Psoas muscle (tissue), 8 donors: ENCODE results near the gene PACS2. TPM values are rescaled to one million over a fixed set of nuclear protein-coding genes. Genes with fewer than 3 reads are reported as not detected.

ENCODE experiments used
- ATAC-seq, 4 donors: fragments of 200-7000 bp; cut with Tn5 transposase; one replicate each; pipeline ENCODE4 v1.9.1; 2020; ENCODE audit warnings: moderate library complexity in 3 of 4, mild to moderate bottlenecking in 2 of 4
- DNase-seq, 2 donors: peaks; one replicate each; pipeline ENCODE4 v3.0.0-alpha.2; 2020
- H3K27ac ChIP-seq: fragments of 200-600 bp; one replicate; pipeline ENCODE4 v1.8.0; 2022
- H3K27me3 ChIP-seq, 3 donors: fragments of 200-600 bp in 1 of 3; one replicate each; pipeline versions ENCODE4 v1.6.1 to v1.8.0; 2013 to 2022; ENCODE audit warnings: low read length in 2 of 3, mild to moderate bottlenecking in 2 of 3, moderate library complexity in 1 of 3; ENCODE audit not compliant: insufficient read depth in 3 of 3
- H3K36me3 ChIP-seq, 2 donors: fragments of 200-600 bp in 1 of 2; one replicate each; pipeline versions ENCODE4 v1.6.1 to v1.8.0; 2013 to 2022; ENCODE audit warnings: low read depth in 1 of 2, mild to moderate bottlenecking in 1 of 2, moderate library complexity in 1 of 2; ENCODE audit not compliant: insufficient read depth in 1 of 2
- H3K4me1 ChIP-seq: fragments of 200-600 bp; one replicate; pipeline ENCODE4 v1.8.0; 2022
- H3K4me3 ChIP-seq: fragments of 200-600 bp; one replicate; pipeline ENCODE4 v1.8.0; 2022; ENCODE audit warnings: mild to moderate bottlenecking
- H3K9me3 ChIP-seq: fragments of 200-600 bp; one replicate; pipeline ENCODE4 v1.8.0; 2022
- CTCF ChIP-seq: fragments of 200-600 bp; IDR thresholded peaks from one replicate; pipeline ENCODE4 v1.8.0; 2022; ENCODE audit warnings: antibody characterized with exemption
- WGBS, 3 donors: extraction: QIAGEN DNeasy Blood & Tissue Kit; methylation state at CpG; one replicate each; pipeline versions ENCODE4 v1.1.6 to v1.1.7; 2013; 5-methylcytosine and 5-hydroxymethylcytosine counted together
- intact Hi-C, 2 donors: fragments of 100-400 bp; cut with DNase I; formaldehyde crosslinking; loops; one replicate each; pipeline versions ENCODE4 v1.11.0 to v1.14.2; 2022
- long read RNA-seq, 2 donors: library from polyadenylated mRNA; unstranded; transcript quantifications; one replicate each; pipeline ENCODE4 v2.0.0, GENCODE V29; 2021
- polyA plus RNA-seq, 3 donors: library from polyadenylated mRNA; stranded (reverse); fragments of 200-250 nt; gene quantifications; one replicate each; pipeline ENCODE4 v1.2.3, GENCODE V29; 2013
- total RNA-seq, 4 donors: library from RNA; stranded (reverse); fragmentation: NEBNext Ultra II Directional in 2 of 4; extraction: Animal tissue kit (Norgen Biotek cat#: 25700) in 2 of 4; gene quantifications; one replicate each; pipeline versions ENCODE4 v1.2.1 to v1.2.4, GENCODE V29; 2021 to 2023
- donor health status: healthy with polysubstance abuse.
- donor health status: DM: no; HTN: no; CAD: no; lungs with moderate emphysema.
- donor health status: Bipolar disorder and iron deficiency.
- donor health status: healthy.
- donor health status: DM: yes; HTN: yes; CAD: no.
- donor health status: DM: no; HTN: no; CAD: no.
- donor health status: DM: no; HTN: no; CAD: no.
- donor health status: DM: yes; HTN: yes; CAD: no.

PACS2 gene
- 10 to 100 TPM; 67.8 to 79.1 (median 75.3) TPM for total RNA-seq
- 10 to 100 TPM; 57.1 to 83.1 (median 65.1) TPM for polyA plus RNA-seq
- long read RNA-seq, donor 1, transcript PACS2-201 (24 exons, 3,708 nt) = major isoform, 23 of 67 reads
- long read RNA-seq, donor 1, partial matches to known transcripts = 15 of 67 reads
- long read RNA-seq, donor 1, other reads (novel, unspliced or antisense) = 28 of 67 reads
- long read RNA-seq, donor 2, full-length matches to known transcripts = 53 of 165 reads
- long read RNA-seq, donor 2, partial matches to known transcripts = 59 of 165 reads
- long read RNA-seq, donor 2, other reads (novel, unspliced or antisense) = 53 of 165 reads

- H3K27ac ChIP-seq = peak within 1 kb of the TSS; percentile 86
- ATAC-seq (peak; percentile 85 to 89 (median 88)), DNase-seq (peak; percentile 86 to 88)
- H3K4me3 ChIP-seq = peak within 1 kb of the TSS; percentile 84
- intact Hi-C loops = loop anchor here (5.0 kb wide), 1 partner anchor 38 kb away; no protein-coding TSS in a partner anchor
- 1 to 2% (median 1%) methylated on average over 13 to 149 of the region's 163 CpGs for WGBS, 3 donors
- H3K4me1 ChIP-seq = peaks cover 24% of the 10 kb centered on the region
- H3K36me3 ChIP-seq = no peaks in the 10 kb centered on the region
- no peaks in the 10 kb centered on the region for H3K9me3 ChIP-seq
- no peaks in the 10 kb centered on the region for H3K27me3 ChIP-seq
- no peak for TF ChIP-seq CTCF
These were observed at the start of gene PACS2 for GRCh38 chr14:105314287-105315200. Gene PACS2 (plus strand): TSS chr14:105314748. CDS start chr14:105314919, 171 bp downstream.

GRCh38 chr14:105267820-105268548 is 46.6 kb upstream of the PACS2 start:
- Histone ChIP-seq H3K4me1 (peaks cover 5% of the 10 kb centered on the region), H3K36me3 (peaks cover 0 to 15% of the 10 kb centered on the region in 2 donors), H3K4me3 (no peak overlapping the region), H3K9me3 (no peaks in the 10 kb centered on the region), H3K27me3 (no peaks in the 10 kb centered on the region), H3K27ac (no peak overlapping the region)
- intact Hi-C loops = loop anchor here in 1 of 2 donors (5.0 kb wide), 1 partner anchor 181 kb away; no protein-coding TSS in a partner anchor
- DNase-seq (no peak), ATAC-seq (peak; percentile 83 to 91 (median 90))
- TF ChIP-seq CTCF = peak; percentile 19
- 68 to 80% (median 68%) methylated on average over 21 of the region's 21 CpGs for WGBS, 3 donors

GRCh38 chr14:105268736-105269354 is 45.7 kb upstream of the PACS2 start:
- H3K27ac ChIP-seq = no peak overlapping the region
- no peaks in the 10 kb centered on the region for H3K9me3 ChIP-seq

More at GRCh38 chr14:105268736-105269354, 45.7 kb upstream of the PACS2 start:
- H3K27me3 ChIP-seq = no peaks in the 10 kb centered on the region
- no peak for TF ChIP-seq CTCF
- WGBS, 3 donors = 88 to 97% (median 92%) methylated on average over 18 of the region's 18 CpGs
- peaks cover 0 to 15% of the 10 kb centered on the region in 2 donors for H3K36me3 ChIP-seq
- DNase-seq (no peak), ATAC-seq (no peak)
- H3K4me1 ChIP-seq = peaks cover 5% of the 10 kb centered on the region
- intact Hi-C loops = loop anchor here in 1 of 2 donors (5.0 kb wide), 1 partner anchor 182 kb away; no protein-coding TSS in a partner anchor
- no peak overlapping the region for H3K4me3 ChIP-seq
